Measurements from ENCODE around the gene B4GALT2.

- TF ChIP-seq, protein P1, sequence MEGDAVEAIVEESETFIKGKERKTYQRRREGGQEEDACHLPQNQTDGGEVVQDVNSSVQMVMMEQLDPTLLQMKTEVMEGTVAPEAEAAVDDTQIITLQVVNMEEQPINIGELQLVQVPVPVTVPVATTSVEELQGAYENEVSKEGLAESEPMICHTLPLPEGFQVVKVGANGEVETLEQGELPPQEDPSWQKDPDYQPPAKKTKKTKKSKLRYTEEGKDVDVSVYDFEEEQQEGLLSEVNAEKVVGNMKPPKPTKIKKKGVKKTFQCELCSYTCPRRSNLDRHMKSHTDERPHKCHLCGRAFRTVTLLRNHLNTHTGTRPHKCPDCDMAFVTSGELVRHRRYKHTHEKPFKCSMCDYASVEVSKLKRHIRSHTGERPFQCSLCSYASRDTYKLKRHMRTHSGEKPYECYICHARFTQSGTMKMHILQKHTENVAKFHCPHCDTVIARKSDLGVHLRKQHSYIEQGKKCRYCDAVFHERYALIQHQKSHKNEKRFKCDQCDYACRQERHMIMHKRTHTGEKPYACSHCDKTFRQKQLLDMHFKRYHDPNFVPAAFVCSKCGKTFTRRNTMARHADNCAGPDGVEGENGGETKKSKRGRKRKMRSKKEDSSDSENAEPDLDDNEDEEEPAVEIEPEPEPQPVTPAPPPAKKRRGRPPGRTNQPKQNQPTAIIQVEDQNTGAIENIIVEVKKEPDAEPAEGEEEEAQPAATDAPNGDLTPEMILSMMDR (IDR thresholded peaks at IDR 0.05), result no peak
- TF ChIP-seq RXRA (IDR thresholded peaks at IDR 0.05; ENCODE audit: borderline replicate concordance, low read depth) (no peak), REST (IDR thresholded peaks at IDR 0.05; ENCODE audit: low read depth, low read length) (no peak)
Measured at GRCh38 chr1:44032170-44032790, 53.3 kb downstream of the B4GALT2 start.
